B cell (primary cell): Measurements from ENCODE around the gene PARD3.

Experiments used
- EZH2 ChIP-seq: IDR thresholded peaks from 2 replicates; pipeline ENCODE4 v1.6.1; 2012; ENCODE audit warnings: borderline replicate concordance, low read depth, mild to moderate bottlenecking, moderate library complexity, low read length; ENCODE audit not compliant: insufficient read depth, poor library complexity, severe bottlenecking
- TF ChIP-seq, protein P1 (sequence below): fragments of 200-600 bp; IDR thresholded peaks from one replicate; pipeline ENCODE4 v1.8.0; 2022; ENCODE audit warnings: antibody characterized with exemption, mild to moderate bottlenecking

- TF ChIP-seq, protein P1, sequence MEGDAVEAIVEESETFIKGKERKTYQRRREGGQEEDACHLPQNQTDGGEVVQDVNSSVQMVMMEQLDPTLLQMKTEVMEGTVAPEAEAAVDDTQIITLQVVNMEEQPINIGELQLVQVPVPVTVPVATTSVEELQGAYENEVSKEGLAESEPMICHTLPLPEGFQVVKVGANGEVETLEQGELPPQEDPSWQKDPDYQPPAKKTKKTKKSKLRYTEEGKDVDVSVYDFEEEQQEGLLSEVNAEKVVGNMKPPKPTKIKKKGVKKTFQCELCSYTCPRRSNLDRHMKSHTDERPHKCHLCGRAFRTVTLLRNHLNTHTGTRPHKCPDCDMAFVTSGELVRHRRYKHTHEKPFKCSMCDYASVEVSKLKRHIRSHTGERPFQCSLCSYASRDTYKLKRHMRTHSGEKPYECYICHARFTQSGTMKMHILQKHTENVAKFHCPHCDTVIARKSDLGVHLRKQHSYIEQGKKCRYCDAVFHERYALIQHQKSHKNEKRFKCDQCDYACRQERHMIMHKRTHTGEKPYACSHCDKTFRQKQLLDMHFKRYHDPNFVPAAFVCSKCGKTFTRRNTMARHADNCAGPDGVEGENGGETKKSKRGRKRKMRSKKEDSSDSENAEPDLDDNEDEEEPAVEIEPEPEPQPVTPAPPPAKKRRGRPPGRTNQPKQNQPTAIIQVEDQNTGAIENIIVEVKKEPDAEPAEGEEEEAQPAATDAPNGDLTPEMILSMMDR: no peak
- TF ChIP-seq EZH2: no peak
Observed at GRCh38 chr10:34791228-34791627, 23.9 kb downstream of the PARD3 start.
